ENCODE results near the gene CDK15.
A peak's percentile ranks its signal among the peaks of the same experiment; 100 is the strongest.

CDK15 gene

GRCh38 chr2:201931475-201931874 is 125.1 kb downstream of the CDK15 start:
- Histone ChIP-seq H3K9me3 (replicated peaks; ENCODE audit: low read length) (no peaks in the 10 kb centered on the region), H3K4me3 (ENCODE audit: low read length) (no peak overlapping the region), H3K36me3 (ENCODE audit: insufficient read depth, low read length) (no peaks in the 10 kb centered on the region), H3K4me1 (ENCODE audit: control insufficient read depth, insufficient read depth, low read length) (peaks cover 25% of the 10 kb centered on the region), H3K27me3 (ENCODE audit: control insufficient read depth, insufficient read depth, low read length) (no peaks in the 10 kb centered on the region), H3K4me2 (ENCODE audit: low read length) (no peak overlapping the region), H3K9ac (ENCODE audit: low read depth, low read length) (no peak overlapping the region)

- H3K36me3 ChIP-seq (ENCODE audit: insufficient read depth, low read length): no peaks in the 10 kb centered on the region
- H3K4me3 ChIP-seq (ENCODE audit: low read length): no peak overlapping the region
- H3K9me3 ChIP-seq (replicated peaks; ENCODE audit: low read length): no peaks in the 10 kb centered on the region
- peaks cover 25% of the 10 kb centered on the region for H3K4me1 ChIP-seq (ENCODE audit: control insufficient read depth, insufficient read depth, low read length)
- no peak overlapping the region for H3K9ac ChIP-seq (ENCODE audit: low read depth, low read length)
- no peaks in the 10 kb centered on the region for H3K27me3 ChIP-seq (ENCODE audit: control insufficient read depth, insufficient read depth, low read length)
- H3K4me2 ChIP-seq (ENCODE audit: low read length): no peak overlapping the region
Observed at GRCh38 chr2:201931951-201932350, 125.6 kb downstream of the CDK15 start.

- Histone ChIP-seq H3K27me3 (ENCODE audit: control insufficient read depth, insufficient read depth, low read length) (no peaks in the 10 kb centered on the region), H3K9ac (ENCODE audit: low read depth, low read length) (no peak overlapping the region), H3K9me3 (replicated peaks; ENCODE audit: low read length) (no peaks in the 10 kb centered on the region), H3K4me1 (ENCODE audit: control insufficient read depth, insufficient read depth, low read length) (peaks cover 25% of the 10 kb centered on the region), H3K36me3 (ENCODE audit: insufficient read depth, low read length) (no peaks in the 10 kb centered on the region), H3K4me3 (ENCODE audit: low read length) (no peak overlapping the region), H3K4me2 (ENCODE audit: low read length) (no peak overlapping the region)
Observed at GRCh38 chr2:201932511-201932910, 126.2 kb downstream of the CDK15 start.

- Histone ChIP-seq H3K9ac (ENCODE audit: low read depth, low read length) (peak overlapping the region; percentile 24), H3K4me3 (ENCODE audit: low read length) (peak overlapping the region; percentile 0), H3K27me3 (ENCODE audit: control insufficient read depth, insufficient read depth, low read length) (no peaks in the 10 kb centered on the region), H3K9me3 (replicated peaks; ENCODE audit: low read length) (no peaks in the 10 kb centered on the region), H3K36me3 (ENCODE audit: insufficient read depth, low read length) (no peaks in the 10 kb centered on the region), H3K4me2 (ENCODE audit: low read length) (peak overlapping the region; percentile 51), H3K4me1 (ENCODE audit: control insufficient read depth, insufficient read depth, low read length) (peaks cover 25% of the 10 kb centered on the region)
Observed at GRCh38 chr2:201933792-201934237, 127.5 kb downstream of the CDK15 start.

GRCh38 chr2:201936817-201937216 is 130.5 kb downstream of the CDK15 start:
- peaks cover 13% of the 10 kb centered on the region for H3K27me3 ChIP-seq (ENCODE audit: control insufficient read depth, insufficient read depth, low read length)
- no peak overlapping the region for H3K9ac ChIP-seq (ENCODE audit: low read depth, low read length)
- H3K4me1 ChIP-seq (ENCODE audit: control insufficient read depth, insufficient read depth, low read length): peaks cover 22% of the 10 kb centered on the region
- H3K9me3 ChIP-seq (replicated peaks; ENCODE audit: low read length): no peaks in the 10 kb centered on the region
- no peak overlapping the region for H3K4me3 ChIP-seq (ENCODE audit: low read length)
- no peaks in the 10 kb centered on the region for H3K36me3 ChIP-seq (ENCODE audit: insufficient read depth, low read length)
- no peak overlapping the region for H3K4me2 ChIP-seq (ENCODE audit: low read length)

GRCh38 chr2:201937343-201937742 is 131.0 kb downstream of the CDK15 start:
- Histone ChIP-seq H3K9me3 (replicated peaks; ENCODE audit: low read length) (no peaks in the 10 kb centered on the region), H3K4me2 (ENCODE audit: low read length) (no peak overlapping the region), H3K9ac (ENCODE audit: low read depth, low read length) (no peak overlapping the region), H3K36me3 (ENCODE audit: insufficient read depth, low read length) (no peaks in the 10 kb centered on the region), H3K4me3 (ENCODE audit: low read length) (no peak overlapping the region), H3K27me3 (ENCODE audit: control insufficient read depth, insufficient read depth, low read length) (peaks cover 13% of the 10 kb centered on the region), H3K4me1 (ENCODE audit: control insufficient read depth, insufficient read depth, low read length) (peaks cover 17% of the 10 kb centered on the region)

- Histone ChIP-seq H3K36me3 (ENCODE audit: insufficient read depth, low read length) (no peaks in the 10 kb centered on the region), H3K4me2 (ENCODE audit: low read length) (no peak overlapping the region), H3K4me3 (ENCODE audit: low read length) (no peak overlapping the region), H3K9ac (ENCODE audit: low read depth, low read length) (no peak overlapping the region), H3K9me3 (replicated peaks; ENCODE audit: low read length) (no peaks in the 10 kb centered on the region), H3K4me1 (ENCODE audit: control insufficient read depth, insufficient read depth, low read length) (peaks cover 10% of the 10 kb centered on the region), H3K27me3 (ENCODE audit: control insufficient read depth, insufficient read depth, low read length) (peaks cover 13% of the 10 kb centered on the region)
Observed at GRCh38 chr2:201938156-201938775, 131.9 kb downstream of the CDK15 start.

GRCh38 chr2:201938781-201939180 is 132.4 kb downstream of the CDK15 start:
- Histone ChIP-seq H3K4me2 (ENCODE audit: low read length) (no peak overlapping the region), H3K27me3 (ENCODE audit: control insufficient read depth, insufficient read depth, low read length) (peaks cover 13% of the 10 kb centered on the region), H3K36me3 (ENCODE audit: insufficient read depth, low read length) (no peaks in the 10 kb centered on the region), H3K4me1 (ENCODE audit: control insufficient read depth, insufficient read depth, low read length) (peaks cover 7% of the 10 kb centered on the region), H3K9me3 (replicated peaks; ENCODE audit: low read length) (no peaks in the 10 kb centered on the region), H3K4me3 (ENCODE audit: low read length) (no peak overlapping the region), H3K9ac (ENCODE audit: low read depth, low read length) (no peak overlapping the region)

- Histone ChIP-seq H3K4me3 (ENCODE audit: low read length) (no peak overlapping the region), H3K9ac (ENCODE audit: low read depth, low read length) (no peak overlapping the region), H3K36me3 (ENCODE audit: insufficient read depth, low read length) (no peaks in the 10 kb centered on the region), H3K4me1 (ENCODE audit: control insufficient read depth, insufficient read depth, low read length) (no peaks in the 10 kb centered on the region), H3K9me3 (replicated peaks; ENCODE audit: low read length) (no peaks in the 10 kb centered on the region), H3K4me2 (ENCODE audit: low read length) (no peak overlapping the region), H3K27me3 (ENCODE audit: control insufficient read depth, insufficient read depth, low read length) (peaks cover 17% of the 10 kb centered on the region)
Observed at GRCh38 chr2:201939453-201939941, 133.2 kb downstream of the CDK15 start.

GRCh38 chr2:201942531-201942930 is 136.2 kb downstream of the CDK15 start:
- no peaks in the 10 kb centered on the region for H3K9me3 ChIP-seq (replicated peaks; ENCODE audit: low read length)
- H3K4me3 ChIP-seq (ENCODE audit: low read length): no peak overlapping the region
- no peaks in the 10 kb centered on the region for H3K4me1 ChIP-seq (ENCODE audit: control insufficient read depth, insufficient read depth, low read length)
- H3K27me3 ChIP-seq (ENCODE audit: control insufficient read depth, insufficient read depth, low read length): peaks cover 25% of the 10 kb centered on the region
- H3K36me3 ChIP-seq (ENCODE audit: insufficient read depth, low read length): no peaks in the 10 kb centered on the region
- H3K4me2 ChIP-seq (ENCODE audit: low read length): no peak overlapping the region
- H3K9ac ChIP-seq (ENCODE audit: low read depth, low read length): no peak overlapping the region

All from skeletal muscle satellite cell (primary cell).